B cell (primary cell): Measurements from ENCODE around the gene PRR35. TPM values are rescaled to one million over a fixed set of nuclear protein-coding genes. Genes with fewer than 3 reads are reported as not detected.

Experiments
- ATAC-seq: fragments of 200-7000 bp; cut with Tn5 transposase; one replicate; pipeline ENCODE4 v1.10.0; 2021; ENCODE audit warnings: low read depth, mild to moderate bottlenecking, moderate number of reproducible peaks, moderate library complexity
- CTCF ChIA-PET: fragments of 350-600 bp; sonication (Branson Sonifier 250); formaldehyde crosslinking; loops from one replicate; lab custom pipeline; 2021; ENCODE audit warnings: antibody characterized with exemption, inconsistent platforms; lab: Charles Lee
- POLR2A ChIA-PET: fragments of 350-600 bp; sonication (Branson Sonifier 250); formaldehyde crosslinking; loops from one replicate; lab custom pipeline; 2021; ENCODE audit warnings: antibody characterized with exemption; lab: Charles Lee
- DNase-seq: peaks from one replicate; pipeline ENCODE4 v3.0.0; 2013
- H2AFZ ChIP-seq: 2 replicates; pipeline ENCODE4 v1.6.1; 2012; ENCODE audit warnings: mild to moderate bottlenecking, low read depth, low read length; ENCODE audit not compliant: insufficient read depth, poor library complexity, severe bottlenecking
- H3K27ac ChIP-seq, 2 donors: 1 replicate in 1 of 2; 2 replicates in 1 of 2; pipeline ENCODE4 v1.5.1; 2012 to 2013; ENCODE audit warnings: low read length in 2 of 2, mild to moderate bottlenecking in 2 of 2, moderate library complexity in 1 of 2
- H3K27me3 ChIP-seq, 4 experiments: fragments of 200-600 bp in 1 of 4; sonication (generic) in 1 of 4; replicated peaks in 1 of 4; 1 replicate in 2 of 4; 2 replicates in 2 of 4; pipeline versions ENCODE4 v1.6.1 to v1.7.0; 2013 to 2016; ENCODE audit warnings: low read length in 3 of 4, mild to moderate bottlenecking in 2 of 4, mixed read lengths in 1 of 4, moderate library complexity in 1 of 4; ENCODE audit not compliant: insufficient read depth in 4 of 4, control insufficient read depth in 3 of 4; ENCODE audit errors: control extremely low read depth in 1 of 4
- H3K36me3 ChIP-seq, 2 experiments: replicated peaks in 1 of 2; 1 replicate in 1 of 2; 2 replicates in 1 of 2; pipeline versions ENCODE4 v1.6.1 to v1.7.1; 2013; ENCODE audit warnings: low read length in 1 of 2; ENCODE audit not compliant: insufficient read depth in 2 of 2, control insufficient read depth in 1 of 2; ENCODE audit errors: control extremely low read depth in 1 of 2, extremely low read depth in 1 of 2
- H3K4me1 ChIP-seq, 2 donors: fragments of 200-600 bp in 1 of 2; sonication (generic) in 1 of 2; 1 replicate in 1 of 2; 2 replicates in 1 of 2; pipeline versions ENCODE4 v1.5.1 to v1.6.1; 2013 to 2017; ENCODE audit warnings: low read length in 2 of 2; ENCODE audit not compliant: control insufficient read depth in 2 of 2, insufficient read depth in 2 of 2
- H3K4me2 ChIP-seq: replicated peaks from 2 replicates; pipeline ENCODE3; 2012; ENCODE audit warnings: mild to moderate bottlenecking, low read depth, low read length; ENCODE audit not compliant: poor library complexity, severe bottlenecking
- H3K4me3 ChIP-seq, 5 experiments: fragments of 200-600 bp in 1 of 5; sonication (generic) in 1 of 5; 1 replicate in 3 of 5; 2 replicates in 2 of 5; pipeline versions ENCODE4 v1.5.1 to v1.7.0; 2011 to 2016; ENCODE audit warnings: low read length in 4 of 5, mild to moderate bottlenecking in 4 of 5, low read depth in 2 of 5, control low read depth in 1 of 5, moderate library complexity in 1 of 5; ENCODE audit not compliant: insufficient read depth in 1 of 5; ENCODE audit errors: control extremely low read depth in 1 of 5, extremely low read depth in 1 of 5
- H3K79me2 ChIP-seq: fragments of 200-600 bp; sonication (generic); one replicate; pipeline ENCODE4 v1.6.0; 2016; ENCODE audit warnings: low read length; ENCODE audit not compliant: control insufficient read depth, insufficient read depth
- H3K9ac ChIP-seq: fragments of 200-600 bp; sonication (generic); 2 replicates; pipeline ENCODE4 v1.6.1; 2017; ENCODE audit warnings: mild to moderate bottlenecking, low read length, moderate library complexity
- H3K9me3 ChIP-seq, 3 donors: one replicate each; pipeline versions ENCODE4 v1.6.1 to v1.7.1; 2013; ENCODE audit warnings: low read length in 2 of 3; ENCODE audit not compliant: control insufficient read depth in 2 of 3, insufficient read depth in 1 of 3; ENCODE audit errors: control extremely low read depth in 1 of 3
- H4K20me1 ChIP-seq: 2 replicates; pipeline ENCODE4 v1.6.0; 2012; ENCODE audit warnings: mild to moderate bottlenecking, low read length; ENCODE audit not compliant: insufficient read depth, control insufficient read depth, poor library complexity, severe bottlenecking
- H3K27ac Mint-ChIP-seq: one replicate; pipeline ENCODE4 v1.8.0; 2021; ENCODE audit warnings: mixed read lengths
- H3K27me3 Mint-ChIP-seq: one replicate; pipeline ENCODE4 v1.8.0; 2021; ENCODE audit warnings: mixed read lengths
- H3K4me1 Mint-ChIP-seq: one replicate; pipeline ENCODE4 v1.8.0; 2021; ENCODE audit warnings: mixed read lengths
- H3K4me3 Mint-ChIP-seq: one replicate; pipeline ENCODE4 v1.8.0; 2021; ENCODE audit warnings: mixed read lengths
- H3K9me3 Mint-ChIP-seq: one replicate; pipeline ENCODE4 v1.8.0; 2022; ENCODE audit warnings: mixed read lengths; ENCODE audit not compliant: insufficient read depth
- EZH2 ChIP-seq: IDR thresholded peaks from 2 replicates; pipeline ENCODE4 v1.6.1; 2012; ENCODE audit warnings: borderline replicate concordance, low read depth, mild to moderate bottlenecking, moderate library complexity, low read length; ENCODE audit not compliant: insufficient read depth, poor library complexity, severe bottlenecking
- WGBS: methylation state at CpG from one replicate; pipeline ENCODE4 v1.1.5; 2013; ENCODE audit warnings: missing lambda C conversion rate; ENCODE audit not compliant: insufficient coverage; 5-methylcytosine and 5-hydroxymethylcytosine counted together
- intact Hi-C: fragments of 100-400 bp; cut with micrococcal nuclease; formaldehyde crosslinking; loops from one replicate; pipeline ENCODE4 v1.10.0; 2022
- polyA plus RNA-seq: library from polyadenylated mRNA; depleted of rRNA; stranded (reverse); fragments of >200 nt; gene quantifications from 2 replicates; pipeline ENCODE4 v1.2.3, GENCODE V29; 2012
- total RNA-seq, 2 donors: library from RNA; stranded (reverse); fragments of 120-200 nt in 1 of 2; gene quantifications; 1 replicate in 1 of 2; 2 replicates in 1 of 2; pipeline versions ENCODE4 v1.2.3 to v1.2.4, GENCODE V29; 2013 to 2022
- TF ChIP-seq, protein P1 (sequence below): fragments of 200-600 bp; IDR thresholded peaks from one replicate; pipeline ENCODE4 v1.8.0; 2022; ENCODE audit warnings: antibody characterized with exemption, mild to moderate bottlenecking

PRR35 gene
- total and polyA plus RNA-seq, 2 donors (not counting 1 experiment from before 2014, with no cell fraction given) = not detected

DNA sequence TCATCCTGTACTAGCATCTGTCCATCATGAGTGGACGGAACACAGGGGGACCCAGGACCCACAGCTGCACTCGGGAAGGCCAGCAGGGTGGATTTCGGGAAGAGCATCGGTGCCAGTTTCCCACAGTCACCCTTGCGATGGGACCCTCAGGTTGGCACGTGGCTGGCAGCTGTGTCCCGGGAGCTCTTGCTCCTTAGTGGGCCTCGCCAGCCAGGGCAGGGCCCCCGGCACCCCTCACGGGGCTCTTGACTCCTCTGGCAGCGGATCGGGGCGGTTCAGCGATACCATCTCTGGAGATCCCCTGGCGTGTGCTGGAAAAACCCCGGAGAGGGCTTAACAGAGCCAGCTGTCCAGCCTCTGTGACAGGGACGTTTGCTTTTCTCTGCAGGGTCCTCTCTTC is 23.4 kb upstream of the PRR35 start:
- H3K27ac ChIP-seq = no peak overlapping the region
- H3K27ac Mint-ChIP-seq = no peak overlapping the region
- TF ChIP-seq EZH2 = no peak
- TF ChIP-seq, protein P1, sequence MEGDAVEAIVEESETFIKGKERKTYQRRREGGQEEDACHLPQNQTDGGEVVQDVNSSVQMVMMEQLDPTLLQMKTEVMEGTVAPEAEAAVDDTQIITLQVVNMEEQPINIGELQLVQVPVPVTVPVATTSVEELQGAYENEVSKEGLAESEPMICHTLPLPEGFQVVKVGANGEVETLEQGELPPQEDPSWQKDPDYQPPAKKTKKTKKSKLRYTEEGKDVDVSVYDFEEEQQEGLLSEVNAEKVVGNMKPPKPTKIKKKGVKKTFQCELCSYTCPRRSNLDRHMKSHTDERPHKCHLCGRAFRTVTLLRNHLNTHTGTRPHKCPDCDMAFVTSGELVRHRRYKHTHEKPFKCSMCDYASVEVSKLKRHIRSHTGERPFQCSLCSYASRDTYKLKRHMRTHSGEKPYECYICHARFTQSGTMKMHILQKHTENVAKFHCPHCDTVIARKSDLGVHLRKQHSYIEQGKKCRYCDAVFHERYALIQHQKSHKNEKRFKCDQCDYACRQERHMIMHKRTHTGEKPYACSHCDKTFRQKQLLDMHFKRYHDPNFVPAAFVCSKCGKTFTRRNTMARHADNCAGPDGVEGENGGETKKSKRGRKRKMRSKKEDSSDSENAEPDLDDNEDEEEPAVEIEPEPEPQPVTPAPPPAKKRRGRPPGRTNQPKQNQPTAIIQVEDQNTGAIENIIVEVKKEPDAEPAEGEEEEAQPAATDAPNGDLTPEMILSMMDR = no peak
- H3K27me3 Mint-ChIP-seq = no peaks in the 10 kb centered on the region
- peaks cover 80% of the 10 kb centered on the region for H3K79me2 ChIP-seq
- peaks cover 75% of the 10 kb centered on the region for H4K20me1 ChIP-seq
- no peak overlapping the region for H2AFZ ChIP-seq
- H3K27me3 ChIP-seq = no peaks in the 10 kb centered on the region
- 97% methylated on average over 17 of the region's 17 CpGs for WGBS
- DNase-seq (no peak), ATAC-seq (no peak)
- H3K4me3 ChIP-seq = no peak overlapping the region
- CTCF ChIA-PET = no interaction called here
- no peaks in the 10 kb centered on the region for H3K9me3 ChIP-seq
- no peak overlapping the region for H3K4me2 ChIP-seq
- no peaks in the 10 kb centered on the region for H3K4me1 Mint-ChIP-seq
- POLR2A ChIA-PET = no interaction called here
- peaks cover 0 to 2% of the 10 kb centered on the region in 2 experiments for H3K36me3 ChIP-seq
- H3K4me3 Mint-ChIP-seq = no peak overlapping the region
- no peak overlapping the region for H3K9ac ChIP-seq
- no peaks in the 10 kb centered on the region for H3K9me3 Mint-ChIP-seq
- intact Hi-C loops = no loop called here
- no peaks in the 10 kb centered on the region for H3K4me1 ChIP-seq

DNA sequence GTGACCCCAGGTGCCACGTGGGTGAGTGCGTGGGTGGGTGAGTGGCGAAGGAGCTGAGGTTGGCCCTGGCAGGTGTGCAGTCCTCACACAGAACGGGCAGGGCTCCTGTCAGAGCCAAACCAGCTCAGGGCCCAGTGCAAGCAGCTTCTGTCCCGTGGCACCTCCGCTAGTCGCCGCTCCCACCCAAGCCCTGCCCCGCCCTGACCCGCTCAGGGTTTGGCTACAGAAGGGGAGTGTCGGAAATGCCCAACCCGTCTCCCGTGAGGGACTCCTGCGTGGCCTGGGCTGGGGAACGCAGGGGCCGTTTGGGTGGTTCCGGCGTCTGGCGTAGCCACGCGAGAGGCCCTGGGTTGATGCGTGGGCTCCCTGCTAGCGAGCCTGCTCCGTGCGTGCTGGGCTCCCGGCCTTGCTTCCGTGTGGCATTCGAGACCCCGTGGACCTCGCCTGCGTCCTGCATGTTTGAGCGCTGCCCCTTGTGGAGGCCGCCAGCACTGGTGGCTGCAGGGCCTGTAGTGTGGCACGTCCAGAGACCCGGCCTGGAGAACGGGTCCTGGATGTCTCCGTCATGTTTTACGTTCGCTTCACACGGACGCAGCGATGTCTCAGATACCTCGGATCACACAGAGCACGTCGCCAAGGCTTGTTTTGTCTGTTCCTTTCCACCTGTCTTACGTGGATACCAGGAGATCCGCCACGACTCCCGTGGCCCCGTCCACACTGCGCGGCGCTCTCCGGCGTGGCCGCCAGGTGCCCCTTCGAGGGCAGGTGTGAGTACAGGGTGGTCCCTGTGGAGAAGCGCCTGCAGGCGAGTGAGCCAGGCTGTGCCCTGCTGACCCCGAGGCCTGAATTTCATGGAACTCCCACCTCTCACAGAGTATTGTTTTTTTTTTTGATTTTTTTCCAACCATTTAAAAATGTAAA is 22.5 kb upstream of the PRR35 start:
- WGBS = 96% methylated on average over 57 of the region's 60 CpGs
- H4K20me1 ChIP-seq = peaks cover 80% of the 10 kb centered on the region
- CTCF ChIA-PET = no interaction called here

More for the DNA sequence above, 22.5 kb upstream of the PRR35 start:
- ATAC-seq (no peak), DNase-seq (no peak)
- POLR2A ChIA-PET = no interaction called here
- Histone ChIP-seq H3K9ac (no peak overlapping the region), H3K4me1 (no peaks in the 10 kb centered on the region), H3K9me3 (no peaks in the 10 kb centered on the region), H3K4me3 (no peak overlapping the region), H3K36me3 (peaks cover 0 to 2% of the 10 kb centered on the region in 2 experiments), H3K27ac (no peak overlapping the region), H3K79me2 (peaks cover 77% of the 10 kb centered on the region), H2AFZ (no peak overlapping the region), H3K4me2 (no peak overlapping the region), H3K27me3 (no peaks in the 10 kb centered on the region)
- no peak for TF ChIP-seq EZH2
- TF ChIP-seq, protein P1 = no peak
- H3K27me3 Mint-ChIP-seq = no peaks in the 10 kb centered on the region
- no peak overlapping the region for H3K4me3 Mint-ChIP-seq
- no peak overlapping the region for H3K27ac Mint-ChIP-seq
- intact Hi-C loops = no loop called here
- no peaks in the 10 kb centered on the region for H3K4me1 Mint-ChIP-seq
- H3K9me3 Mint-ChIP-seq = no peaks in the 10 kb centered on the region
